Lung (tissue), 12 donors: Measurements from ENCODE around the gene RBM26. TPM values are rescaled to one million over a fixed set of nuclear protein-coding genes. Genes with fewer than 3 reads are reported as not detected.

Experiments used
- ATAC-seq: fragments of 200-7000 bp; cut with Tn5 transposase; one replicate; pipeline ENCODE4 v1.9.1; 2020; ENCODE audit warnings: moderate number of reproducible peaks; ENCODE audit not compliant: insufficient read depth, low FRiP score
- DNase-seq, 3 donors: peaks; one replicate each; pipeline ENCODE4 v3.0.0-alpha.2; 2013 to 2017
- H3K27ac ChIP-seq, 2 donors: one replicate each; pipeline ENCODE4 v1.5.1; 2013; ENCODE audit warnings: mild to moderate bottlenecking in 2 of 2, moderate library complexity in 2 of 2, control low read depth in 1 of 2, inconsistent platforms in 1 of 2, low read depth in 1 of 2, low read length in 1 of 2
- H3K27me3 ChIP-seq, 3 donors: one replicate each; pipeline ENCODE4 v1.5.1; 2013; ENCODE audit warnings: low read length in 2 of 3; ENCODE audit not compliant: control insufficient read depth in 3 of 3, insufficient read depth in 3 of 3
- H3K36me3 ChIP-seq, 4 donors: one replicate each; pipeline ENCODE4 v1.5.1; 2013; ENCODE audit warnings: low read length in 4 of 4, mild to moderate bottlenecking in 1 of 4, moderate library complexity in 1 of 4; ENCODE audit not compliant: control insufficient read depth in 4 of 4, insufficient read depth in 4 of 4
- H3K4me1 ChIP-seq, 5 donors: one replicate each; pipeline ENCODE4 v1.5.1; 2013; ENCODE audit warnings: low read length in 5 of 5, mild to moderate bottlenecking in 2 of 5, moderate library complexity in 1 of 5; ENCODE audit not compliant: control insufficient read depth in 5 of 5, insufficient read depth in 5 of 5
- H3K4me3 ChIP-seq: one replicate; pipeline ENCODE4 v1.5.1; 2013; ENCODE audit warnings: mild to moderate bottlenecking, control low read depth, moderate library complexity
- H3K9ac ChIP-seq, 2 donors: one replicate each; pipeline ENCODE4 v1.5.1; 2013; ENCODE audit warnings: low read length in 2 of 2, control low read depth in 1 of 2; ENCODE audit not compliant: insufficient read depth in 1 of 2
- H3K9me3 ChIP-seq, 4 donors: one replicate each; pipeline ENCODE4 v1.5.1; 2013; ENCODE audit warnings: low read length in 3 of 4, mild to moderate bottlenecking in 1 of 4, moderate library complexity in 1 of 4; ENCODE audit not compliant: control insufficient read depth in 4 of 4, insufficient read depth in 3 of 4
- WGBS, 2 donors: extraction: QIAGEN DNeasy Blood & Tissue Kit; methylation state at CpG; one replicate each; pipeline ENCODE4 v1.1.7; 2013; 5-methylcytosine and 5-hydroxymethylcytosine counted together
- polyA plus RNA-seq, 2 donors: library from polyadenylated mRNA; stranded (reverse); fragments of 200-250 nt; gene quantifications; one replicate each; pipeline ENCODE4 v1.2.1, GENCODE V29; 2013
- total RNA-seq, 2 donors: library from RNA; depleted of rRNA in 1 of 2; stranded (reverse); fragments of >200 nt in 1 of 2; gene quantifications; one replicate each; pipeline ENCODE4 v1.2.1, GENCODE V29; 2014 to 2021
- TF ChIP-seq, protein P1 (sequence below): IDR thresholded peaks from 2 replicates; pipeline ENCODE4 v1.5.1; 2012; ENCODE audit warnings: mild to moderate bottlenecking; ENCODE audit errors: control extremely low read depth, extremely low read depth
- donor health status: control.
- donor health status: control.
- donor health status: Bipolar disorder and iron deficiency.
- donor health status: healthy.
- donor health status: DM: yes; HTN: yes; CAD: no.

The RBM26 gene
- total and polyA plus RNA-seq, 4 donors, result 12.9 to 91.8 (median 32.3) TPM

DNA sequence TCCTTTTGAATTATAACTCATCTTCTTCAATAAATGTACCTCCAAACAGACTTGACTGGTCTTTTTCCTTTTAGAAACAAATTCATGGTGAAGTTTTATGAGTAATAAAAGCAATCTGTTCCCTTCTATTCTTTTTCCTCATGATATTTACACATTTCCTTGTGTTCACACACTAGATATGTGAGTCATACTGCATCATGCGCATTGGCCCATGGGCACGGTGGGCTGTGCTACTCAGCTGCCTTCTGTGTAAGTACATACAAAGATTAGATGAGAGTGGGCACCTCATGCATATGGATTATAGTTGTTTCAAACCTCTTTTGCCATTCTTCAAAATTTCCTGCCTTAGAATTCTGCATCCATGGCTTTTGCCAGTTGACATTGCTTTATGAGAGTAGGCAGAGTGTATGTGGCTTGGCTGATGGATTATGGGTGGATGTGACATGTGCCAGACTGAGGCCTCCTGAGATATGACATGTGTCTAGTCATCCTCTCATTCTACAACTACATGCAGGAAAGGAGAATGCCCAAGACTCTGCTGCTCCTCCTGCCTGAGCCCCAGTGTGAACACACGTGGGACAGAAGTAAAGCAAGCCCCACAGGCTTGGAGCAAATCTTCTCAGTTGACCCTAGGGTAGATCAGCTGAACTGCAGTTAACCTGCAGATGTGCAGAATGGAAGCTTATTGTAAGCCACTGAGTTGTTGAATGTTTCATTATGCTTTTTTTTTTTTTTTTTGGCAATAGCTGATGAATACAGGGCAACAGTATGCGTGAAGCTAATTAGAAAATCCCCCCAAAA, 109.9 kb downstream of the RBM26 start:
- Histone ChIP-seq H3K27me3 (no peaks in the 10 kb centered on the region), H3K9me3 (peaks cover 0 to 9% (median 0%) of the 10 kb centered on the region in 4 donors), H3K4me3 (no peak overlapping the region), H3K27ac (no peak overlapping the region), H3K9ac (no peak overlapping the region), H3K4me1 (no peaks in the 10 kb centered on the region), H3K36me3 (no peaks in the 10 kb centered on the region)
- TF ChIP-seq, protein P1, sequence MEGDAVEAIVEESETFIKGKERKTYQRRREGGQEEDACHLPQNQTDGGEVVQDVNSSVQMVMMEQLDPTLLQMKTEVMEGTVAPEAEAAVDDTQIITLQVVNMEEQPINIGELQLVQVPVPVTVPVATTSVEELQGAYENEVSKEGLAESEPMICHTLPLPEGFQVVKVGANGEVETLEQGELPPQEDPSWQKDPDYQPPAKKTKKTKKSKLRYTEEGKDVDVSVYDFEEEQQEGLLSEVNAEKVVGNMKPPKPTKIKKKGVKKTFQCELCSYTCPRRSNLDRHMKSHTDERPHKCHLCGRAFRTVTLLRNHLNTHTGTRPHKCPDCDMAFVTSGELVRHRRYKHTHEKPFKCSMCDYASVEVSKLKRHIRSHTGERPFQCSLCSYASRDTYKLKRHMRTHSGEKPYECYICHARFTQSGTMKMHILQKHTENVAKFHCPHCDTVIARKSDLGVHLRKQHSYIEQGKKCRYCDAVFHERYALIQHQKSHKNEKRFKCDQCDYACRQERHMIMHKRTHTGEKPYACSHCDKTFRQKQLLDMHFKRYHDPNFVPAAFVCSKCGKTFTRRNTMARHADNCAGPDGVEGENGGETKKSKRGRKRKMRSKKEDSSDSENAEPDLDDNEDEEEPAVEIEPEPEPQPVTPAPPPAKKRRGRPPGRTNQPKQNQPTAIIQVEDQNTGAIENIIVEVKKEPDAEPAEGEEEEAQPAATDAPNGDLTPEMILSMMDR, result no peak
- 86 to 94% methylated on average over 4 of the region's 4 CpGs for WGBS, 2 donors
- ATAC-seq, result no peak
- no peak for DNase-seq

DNA sequence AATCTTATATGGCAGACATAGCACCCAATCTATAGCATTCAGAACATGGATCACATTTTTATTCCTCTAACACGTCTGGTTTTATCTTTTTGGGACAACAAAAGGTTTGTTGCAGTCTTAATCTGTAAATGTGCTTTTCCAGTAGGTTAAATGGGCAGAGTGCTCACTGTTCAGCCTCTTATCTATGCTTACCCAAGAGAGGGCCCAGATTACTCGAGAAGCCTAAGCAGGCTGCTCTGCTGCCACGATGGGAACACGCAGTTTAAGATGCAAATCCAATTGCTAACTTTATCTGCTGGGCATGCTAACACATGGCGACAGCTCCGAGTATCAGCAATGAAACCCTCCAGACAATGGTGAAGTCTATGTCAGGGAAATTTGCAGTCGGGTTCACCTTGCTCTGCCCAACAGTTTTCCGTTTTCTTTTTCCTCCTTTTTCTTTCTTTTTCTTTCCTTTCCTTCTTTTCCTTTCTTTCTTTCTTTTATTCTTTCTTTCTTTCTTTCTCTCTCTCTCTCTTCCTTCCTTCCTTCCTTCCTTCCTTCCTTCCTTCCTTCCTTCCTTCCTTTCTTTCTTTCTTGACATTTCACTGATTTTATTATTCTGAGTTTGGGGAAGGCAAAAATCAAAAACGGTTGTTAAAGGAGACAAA, 115.3 kb downstream of the RBM26 start:
- no peak for ATAC-seq
- WGBS, 2 donors, result 72 to 82% methylated on average over 9 of the region's 9 CpGs
- no peak overlapping the region for H3K9ac ChIP-seq
- H3K36me3 ChIP-seq, result no peaks in the 10 kb centered on the region
- DNase-seq, result no peak
- no peaks in the 10 kb centered on the region for H3K27me3 ChIP-seq
- H3K27ac ChIP-seq, result no peak overlapping the region
- TF ChIP-seq, protein P1, result no peak
- H3K4me3 ChIP-seq, result no peak overlapping the region
- H3K4me1 ChIP-seq, result peaks cover 0 to 15% (median 0%) of the 10 kb centered on the region in 5 donors
- H3K9me3 ChIP-seq, result no peaks in the 10 kb centered on the region

DNA sequence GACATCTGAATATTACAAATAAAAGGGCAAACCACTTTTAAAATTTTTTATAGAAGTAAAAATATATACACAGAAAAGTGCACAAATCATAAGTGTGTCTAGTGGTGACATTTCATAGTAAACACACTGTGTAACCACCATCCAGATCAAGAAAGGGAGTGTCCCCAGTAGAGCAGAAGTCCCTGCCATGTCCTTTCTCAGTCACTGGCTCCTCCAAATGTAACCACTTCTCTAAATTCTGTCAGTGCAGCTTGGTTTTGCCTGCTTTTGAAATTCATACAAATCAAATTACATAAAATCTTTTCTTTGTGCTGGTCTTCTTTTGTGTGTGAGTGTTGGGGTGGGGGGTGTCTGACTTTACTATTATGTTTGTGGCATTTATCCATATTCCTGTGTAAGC, 116.5 kb downstream of the RBM26 start:
- Histone ChIP-seq H3K27me3 (no peaks in the 10 kb centered on the region), H3K4me1 (peaks cover 0 to 15% (median 0%) of the 10 kb centered on the region in 5 donors), H3K36me3 (no peaks in the 10 kb centered on the region), H3K9ac (no peak overlapping the region), H3K9me3 (no peaks in the 10 kb centered on the region), H3K27ac (no peak overlapping the region), H3K4me3 (no peak overlapping the region)
- ATAC-seq (no peak), DNase-seq (no peak)
- TF ChIP-seq, protein P1, result no peak
